GM10847 (cell line): ENCODE data around the gene SLC16A12.

Experiments
- POLR2A ChIP-seq: IDR thresholded peaks from 2 replicates; pipeline ENCODE4 v1.6.1; 2011; ENCODE audit not compliant: insufficient read length; ENCODE audit errors: extremely low read depth

Gene SLC16A12

GRCh38 chr10:89393898-89394297 lies 141.5 kb downstream of the SLC16A12 start:
- TF ChIP-seq POLR2A, result no peak

GRCh38 chr10:89392974-89393373 lies 142.4 kb downstream of the SLC16A12 start:
- no peak for TF ChIP-seq POLR2A

- TF ChIP-seq POLR2A, result no peak
Observed at GRCh38 chr10:89391907-89392756, 143.3 kb downstream of the SLC16A12 start, which contains the start of gene IFIT1. TSS of gene IFIT1 (plus strand) at chr10:89392623. CDS start at chr10:89392713, 90 bp downstream.

- no peak for TF ChIP-seq POLR2A
Observed at GRCh38 chr10:89390476-89391225, 144.7 kb downstream of the SLC16A12 start.

GRCh38 chr10:89389254-89389653 lies 146.1 kb downstream of the SLC16A12 start:
- no peak for TF ChIP-seq POLR2A

GRCh38 chr10:89388806-89389205 lies 146.6 kb downstream of the SLC16A12 start:
- no peak for TF ChIP-seq POLR2A

GRCh38 chr10:89384474-89385340 lies 150.7 kb downstream of the SLC16A12 start:
- TF ChIP-seq POLR2A, result no peak

GRCh38 chr10:89382757-89383156 lies 152.6 kb downstream of the SLC16A12 start:
- TF ChIP-seq POLR2A, result no peak
